Uterus (tissue), 4 donors: ENCODE data around the gene OR1E2. TPM values are rescaled to one million over a fixed set of nuclear protein-coding genes. Genes with fewer than 3 reads are reported as not detected.

Experiments used
- DNase-seq, 2 donors: peaks; one replicate each; pipeline ENCODE4 v3.0.0-alpha.2; 2019 to 2020
- H3K27ac ChIP-seq, 2 donors: fragments of 200-600 bp; sonication (generic); 1 replicate in 1 of 2; 2 replicates in 1 of 2; pipeline ENCODE4 v1.5.1; 2016 to 2018
- H3K27me3 ChIP-seq, 2 donors: fragments of 200-600 bp; sonication (generic); one replicate each; pipeline ENCODE4 v1.5.1; 2018 to 2019; ENCODE audit warnings: control low read depth in 1 of 2
- H3K36me3 ChIP-seq, 2 donors: fragments of 200-600 bp; sonication (generic); one replicate each; pipeline ENCODE4 v1.5.1; 2019; ENCODE audit warnings: control low read depth in 1 of 2
- H3K4me1 ChIP-seq, 2 donors: fragments of 200-600 bp; sonication (generic); one replicate each; pipeline ENCODE4 v1.5.1; 2018 to 2019; ENCODE audit warnings: control low read depth in 1 of 2
- H3K4me3 ChIP-seq, 2 donors: fragments of 200-600 bp; sonication (generic); 1 replicate in 1 of 2; 2 replicates in 1 of 2; pipeline ENCODE4 v1.5.1; 2018 to 2019; ENCODE audit warnings: mild to moderate bottlenecking in 1 of 2
- H3K9me3 ChIP-seq, 2 donors: fragments of 200-600 bp; sonication (generic); one replicate each; pipeline ENCODE4 v1.5.1; 2019; ENCODE audit warnings: control low read depth in 1 of 2
- CTCF ChIP-seq, 4 experiments: fragments of 200-600 bp in 2 of 4; fragments of 450-650 bp in 2 of 4; sonication (generic) in 2 of 4; IDR thresholded peaks; one replicate each; pipeline ENCODE4 v1.5.1; 2016 to 2019; ENCODE audit warnings: antibody characterized with exemption in 4 of 4, mild to moderate bottlenecking in 2 of 4, moderate library complexity in 1 of 4
- POLR2A ChIP-seq, 2 donors: fragments of 450-650 bp; IDR thresholded peaks; one replicate each; pipeline ENCODE4 v1.6.1; 2016; ENCODE audit warnings: antibody characterized with exemption in 2 of 2, mild to moderate bottlenecking in 1 of 2, moderate library complexity in 1 of 2
- intact Hi-C: fragments of 100-400 bp; cut with DNase I; formaldehyde crosslinking; loops from one replicate; pipeline ENCODE4 v1.15.1; 2023; ENCODE audit warnings: low total_unique reads
- total RNA-seq, 4 donors: library from RNA; depleted of rRNA in 3 of 4; stranded (reverse); fragments of >200 nt in 3 of 4; gene quantifications; one replicate each; pipeline versions ENCODE4 v1.1.0 to v1.2.4, GENCODE V29; 2014 to 2023
- donor health status: DM: yes; HTN: yes; CAD: no.

The OR1E2 gene
- 1 to 10 TPM in 1 of 4 donors, not detected in 3; 4.6 TPM for total RNA-seq

GRCh38 chr17:3433741-3434140, at the start of gene OR1E2:
TSS of gene OR1E2 (minus strand) at chr17:3433841. CDS start at chr17:3433841, 0 bp downstream.
- DNase-seq: no peak
- H3K27ac ChIP-seq: no peak within 1 kb of the TSS
- no peaks in the 10 kb centered on the region for H3K36me3 ChIP-seq
- no peak within 1 kb of the TSS for H3K4me3 ChIP-seq
- H3K4me1 ChIP-seq: no peaks in the 10 kb centered on the region
- H3K9me3 ChIP-seq: no peaks in the 10 kb centered on the region
- no peaks in the 10 kb centered on the region for H3K27me3 ChIP-seq
- TF ChIP-seq CTCF (IDR thresholded peaks at IDR 0.05) (no peak), POLR2A (IDR thresholded peaks at IDR 0.05) (no peak)
- intact Hi-C loops: no loop called here

- no peak overlapping the region for H3K27ac ChIP-seq
- intact Hi-C loops: no loop called here
- H3K4me3 ChIP-seq: no peak overlapping the region
- DNase-seq: no peak
- no peaks in the 10 kb centered on the region for H3K36me3 ChIP-seq
- no peak for TF ChIP-seq POLR2A (IDR thresholded peaks at IDR 0.05)
- no peak for TF ChIP-seq CTCF (IDR thresholded peaks at IDR 0.05)
- no peaks in the 10 kb centered on the region for H3K4me1 ChIP-seq
- no peaks in the 10 kb centered on the region for H3K9me3 ChIP-seq
- H3K27me3 ChIP-seq: no peaks in the 10 kb centered on the region
Observed at GRCh38 chr17:3482852-3483251, 49.2 kb upstream of the OR1E2 start.

GRCh38 chr17:3479988-3480387, 46.3 kb upstream of the OR1E2 start:
- intact Hi-C loops: no loop called here
- no peaks in the 10 kb centered on the region for H3K4me1 ChIP-seq
- TF ChIP-seq CTCF (IDR thresholded peaks at IDR 0.05) (no peak), POLR2A (IDR thresholded peaks at IDR 0.05) (no peak)

GRCh38 chr17:3475812-3476610, 42.4 kb upstream of the OR1E2 start, which contains the start of gene ASPA:
TSS of gene ASPA (plus strand) at chr17:3475997. CDS start at chr17:3476160, 163 bp downstream.
- Histone ChIP-seq H3K9me3 (no peaks in the 10 kb centered on the region), H3K27ac (peak within 1 kb of the TSS; percentile 73 to 74), H3K4me3 (peak within 1 kb of the TSS; percentile 21 to 33), H3K36me3 (no peaks in the 10 kb centered on the region), H3K4me1 (no peaks in the 10 kb centered on the region), H3K27me3 (no peaks in the 10 kb centered on the region)
- DNase-seq: no peak
- TF ChIP-seq CTCF (IDR thresholded peaks at IDR 0.05): no peak
- no peak for TF ChIP-seq POLR2A (IDR thresholded peaks at IDR 0.05)
- intact Hi-C loops: no loop called here

More at GRCh38 chr17:3479988-3480387, 46.3 kb upstream of the OR1E2 start:
- no peak overlapping the region for H3K4me3 ChIP-seq
- no peaks in the 10 kb centered on the region for H3K9me3 ChIP-seq
- DNase-seq: no peak
- H3K36me3 ChIP-seq: no peaks in the 10 kb centered on the region
- no peaks in the 10 kb centered on the region for H3K27me3 ChIP-seq
- no peak overlapping the region for H3K27ac ChIP-seq

- Histone ChIP-seq H3K4me3 (peak overlapping the region in 1 of 2 donors; percentile 33), H3K36me3 (no peaks in the 10 kb centered on the region), H3K27me3 (no peaks in the 10 kb centered on the region), H3K9me3 (no peaks in the 10 kb centered on the region), H3K4me1 (no peaks in the 10 kb centered on the region), H3K27ac (peak overlapping the region; percentile 73 to 74)
- intact Hi-C loops: no loop called here
- DNase-seq: no peak
- TF ChIP-seq POLR2A (IDR thresholded peaks at IDR 0.05) (no peak), CTCF (IDR thresholded peaks at IDR 0.05) (no peak)
Observed at GRCh38 chr17:3475251-3475685, 41.6 kb upstream of the OR1E2 start.
